ENCODE results near the gene EDIL3.

Gene EDIL3

GRCh38 chr5:84382363-84383295, 2.1 kb downstream of the EDIL3 start:
- H3K9ac ChIP-seq (ENCODE audit: insufficient read length) = peak overlapping the region; percentile 65
- no peak for DNase-seq (ENCODE audit: low read depth, low spot score)
- H3K4me3 ChIP-seq = peak overlapping the region; percentile 87
- no peaks in the 10 kb centered on the region for H3K9me3 ChIP-seq (ENCODE audit: low read depth, low read length)
- peak; percentile 41; the same call in 1 of the 2 replicates for TF ChIP-seq POLR2AphosphoS5 (IDR thresholded peaks at IDR 0.05; ENCODE audit: borderline replicate concordance, low read depth, low read length)
- TF ChIP-seq FOXP2 (optimal IDR thresholded peaks at IDR 0.05; ENCODE audit: control extremely low read depth, extremely low read length, insufficient read depth) = no peak
- TF ChIP-seq EZH2 (IDR thresholded peaks at IDR 0.05) = no peak
- peak overlapping the region; percentile 72 for H3K27ac ChIP-seq
- no peaks in the 10 kb centered on the region for H3K36me3 ChIP-seq (ENCODE audit: insufficient read depth, low read length)

- Histone ChIP-seq H3K36me3 (ENCODE audit: insufficient read depth, low read length) (no peaks in the 10 kb centered on the region), H3K9ac (ENCODE audit: insufficient read length) (peak overlapping the region; percentile 65), H3K9me3 (ENCODE audit: low read depth, low read length) (no peaks in the 10 kb centered on the region), H3K4me3 (peak overlapping the region; percentile 87), H3K27ac (peak overlapping the region; percentile 72)
- DNase-seq (ENCODE audit: low read depth, low spot score) = peak; percentile 65
- TF ChIP-seq FOXP2 (optimal IDR thresholded peaks at IDR 0.05; ENCODE audit: control extremely low read depth, extremely low read length, insufficient read depth) (no peak), POLR2AphosphoS5 (IDR thresholded peaks at IDR 0.05; ENCODE audit: borderline replicate concordance, low read depth, low read length) (no peak), EZH2 (IDR thresholded peaks at IDR 0.05) (no peak)
Measured at GRCh38 chr5:84381502-84382362, 2.9 kb downstream of the EDIL3 start.

GRCh38 chr5:84379749-84380148, 4.9 kb downstream of the EDIL3 start:
- no peaks in the 10 kb centered on the region for H3K36me3 ChIP-seq (ENCODE audit: insufficient read depth, low read length)
- 0 out of 2 replicates have a peak overlapping the region, but pooled peaks have one; percentile 5 for H3K4me3 ChIP-seq
- peak overlapping the region; percentile 11; the same call in 1 of the 2 replicates for H3K27ac ChIP-seq
- peak overlapping the region; percentile 16 for H3K9ac ChIP-seq (ENCODE audit: insufficient read length)
- no peaks in the 10 kb centered on the region for H3K9me3 ChIP-seq (ENCODE audit: low read depth, low read length)
- no peak for DNase-seq (ENCODE audit: low read depth, low spot score)
- TF ChIP-seq EZH2 (IDR thresholded peaks at IDR 0.05) (no peak), FOXP2 (optimal IDR thresholded peaks at IDR 0.05; ENCODE audit: control extremely low read depth, extremely low read length, insufficient read depth) (no peak), POLR2AphosphoS5 (IDR thresholded peaks at IDR 0.05; ENCODE audit: borderline replicate concordance, low read depth, low read length) (no peak)

GRCh38 chr5:84378961-84379360, 5.7 kb downstream of the EDIL3 start:
- no peak overlapping the region for H3K4me3 ChIP-seq
- H3K9ac ChIP-seq (ENCODE audit: insufficient read length) = no peak overlapping the region
- TF ChIP-seq FOXP2 (optimal IDR thresholded peaks at IDR 0.05; ENCODE audit: control extremely low read depth, extremely low read length, insufficient read depth) = no peak
- TF ChIP-seq EZH2 (IDR thresholded peaks at IDR 0.05) = no peak
- TF ChIP-seq POLR2AphosphoS5 (IDR thresholded peaks at IDR 0.05; ENCODE audit: borderline replicate concordance, low read depth, low read length) = no peak
- H3K36me3 ChIP-seq (ENCODE audit: insufficient read depth, low read length) = no peaks in the 10 kb centered on the region
- DNase-seq (ENCODE audit: low read depth, low spot score) = no peak
- H3K27ac ChIP-seq = no peak overlapping the region
- no peaks in the 10 kb centered on the region for H3K9me3 ChIP-seq (ENCODE audit: low read depth, low read length)

GRCh38 chr5:84378420-84378819, 6.3 kb downstream of the EDIL3 start:
- Histone ChIP-seq H3K9me3 (ENCODE audit: low read depth, low read length) (no peaks in the 10 kb centered on the region), H3K4me3 (no peak overlapping the region), H3K36me3 (ENCODE audit: insufficient read depth, low read length) (no peaks in the 10 kb centered on the region), H3K9ac (ENCODE audit: insufficient read length) (no peak overlapping the region), H3K27ac (no peak overlapping the region)
- no peak for DNase-seq (ENCODE audit: low read depth, low spot score)
- TF ChIP-seq EZH2 (IDR thresholded peaks at IDR 0.05) (no peak), POLR2AphosphoS5 (IDR thresholded peaks at IDR 0.05; ENCODE audit: borderline replicate concordance, low read depth, low read length) (no peak), FOXP2 (optimal IDR thresholded peaks at IDR 0.05; ENCODE audit: control extremely low read depth, extremely low read length, insufficient read depth) (no peak)

GRCh38 chr5:84376346-84376745, 8.3 kb downstream of the EDIL3 start:
- no peak overlapping the region for H3K9ac ChIP-seq (ENCODE audit: insufficient read length)
- no peaks in the 10 kb centered on the region for H3K36me3 ChIP-seq (ENCODE audit: insufficient read depth, low read length)
- DNase-seq (ENCODE audit: low read depth, low spot score) = no peak
- no peaks in the 10 kb centered on the region for H3K9me3 ChIP-seq (ENCODE audit: low read depth, low read length)
- TF ChIP-seq EZH2 (IDR thresholded peaks at IDR 0.05) (no peak), POLR2AphosphoS5 (IDR thresholded peaks at IDR 0.05; ENCODE audit: borderline replicate concordance, low read depth, low read length) (no peak), FOXP2 (optimal IDR thresholded peaks at IDR 0.05; ENCODE audit: control extremely low read depth, extremely low read length, insufficient read depth) (no peak)
- H3K4me3 ChIP-seq = no peak overlapping the region
- no peak overlapping the region for H3K27ac ChIP-seq

GRCh38 chr5:84374568-84374967, 10.1 kb downstream of the EDIL3 start:
- Histone ChIP-seq H3K4me3 (no peak overlapping the region), H3K9ac (ENCODE audit: insufficient read length) (no peak overlapping the region), H3K36me3 (ENCODE audit: insufficient read depth, low read length) (no peaks in the 10 kb centered on the region), H3K27ac (no peak overlapping the region), H3K9me3 (ENCODE audit: low read depth, low read length) (no peaks in the 10 kb centered on the region)
- no peak for DNase-seq (ENCODE audit: low read depth, low spot score)
- no peak for TF ChIP-seq FOXP2 (optimal IDR thresholded peaks at IDR 0.05; ENCODE audit: control extremely low read depth, extremely low read length, insufficient read depth)
- no peak for TF ChIP-seq POLR2AphosphoS5 (IDR thresholded peaks at IDR 0.05; ENCODE audit: borderline replicate concordance, low read depth, low read length)
- TF ChIP-seq EZH2 (IDR thresholded peaks at IDR 0.05) = no peak

GRCh38 chr5:84373506-84373905, 11.2 kb downstream of the EDIL3 start:
- no peak for TF ChIP-seq FOXP2 (optimal IDR thresholded peaks at IDR 0.05; ENCODE audit: control extremely low read depth, extremely low read length, insufficient read depth)
- no peak for DNase-seq (ENCODE audit: low read depth, low spot score)
- Histone ChIP-seq H3K27ac (no peak overlapping the region), H3K9ac (ENCODE audit: insufficient read length) (no peak overlapping the region), H3K36me3 (ENCODE audit: insufficient read depth, low read length) (no peaks in the 10 kb centered on the region), H3K4me3 (no peak overlapping the region), H3K9me3 (ENCODE audit: low read depth, low read length) (no peaks in the 10 kb centered on the region)
